WTC11 (cell line): ENCODE data around the gene OR1M1. TPM values are rescaled to one million over a fixed set of nuclear protein-coding genes. Genes with fewer than 3 reads are reported as not detected.

ENCODE experiments used
- ATAC-seq: fragments of 200-7000 bp; cut with Tn5 transposase; 2 replicates; pipeline ENCODE4 v1.10.0; 2021; ENCODE audit warnings: mild to moderate bottlenecking, moderate library complexity
- CTCF ChIA-PET: fragments of 300-600 bp; sonication (Branson Sonifier 250); formaldehyde crosslinking; loops from one replicate; lab custom pipeline; 2021; ENCODE audit warnings: antibody characterized with exemption; lab: Charles Lee
- POLR2A ChIA-PET: fragments of 350-600 bp; sonication (Branson Sonifier 250); formaldehyde crosslinking; loops from one replicate; lab custom pipeline; 2021; ENCODE audit warnings: antibody characterized with exemption; lab: Charles Lee
- DNase-seq: peaks from one replicate; pipeline ENCODE4 v3.0.0; 2021; ENCODE audit warnings: low spot score
- H3K27ac Mint-ChIP-seq: 2 replicates; pipeline ENCODE4 v1.8.0; 2021; ENCODE audit warnings: mixed read lengths
- H3K27me3 Mint-ChIP-seq: 2 replicates; pipeline ENCODE4 v1.8.0; 2021; ENCODE audit warnings: low read depth, mild to moderate bottlenecking, moderate library complexity, mixed read lengths
- H3K36me3 Mint-ChIP-seq: 2 replicates; pipeline ENCODE4 v1.8.0; 2021; ENCODE audit warnings: mixed read lengths
- H3K4me1 Mint-ChIP-seq: 2 replicates; pipeline ENCODE4 v1.8.0; 2022; ENCODE audit warnings: mixed read lengths
- H3K4me3 Mint-ChIP-seq: 2 replicates; pipeline ENCODE4 v1.8.0; 2021; ENCODE audit warnings: mild to moderate bottlenecking, moderate library complexity, mixed read lengths
- H3K9me3 Mint-ChIP-seq: 2 replicates; pipeline ENCODE4 v1.8.0; 2021; ENCODE audit warnings: mixed read lengths
- EMX1 ChIP-seq: fragments of 250-450 bp; sonication (Bioruptor Pico); IDR thresholded peaks from 2 replicates; pipeline ENCODE4 v1.8.0; 2021; ENCODE audit warnings: mild to moderate bottlenecking
- FOXP1 ChIP-seq: sonication (generic); formaldehyde crosslinking; IDR thresholded peaks from 2 replicates; pipeline ENCODE4 v1.8.0; 2022; ENCODE audit warnings: missing genetic modification reagents, mild to moderate bottlenecking, moderate library complexity, borderline replicate concordance
- GABPB1 ChIP-seq: sonication (generic); formaldehyde crosslinking; IDR thresholded peaks from 2 replicates; pipeline ENCODE4 v1.8.1; 2023; ENCODE audit warnings: mild to moderate bottlenecking, missing genetic modification reagents
- GTF2I ChIP-seq: fragments of 250-450 bp; sonication (Bioruptor Pico); conservative IDR thresholded peaks from 2 replicates; pipeline ENCODE4 v1.4.0; 2021; ENCODE audit warnings: mild to moderate bottlenecking
- JAZF1 ChIP-seq: fragments of 250-450 bp; sonication (Bioruptor Pico); IDR thresholded peaks from 2 replicates; pipeline ENCODE4 v1.9.0; 2021; ENCODE audit warnings: moderate library complexity, mild to moderate bottlenecking, inconsistent platforms
- MYBL2 ChIP-seq: sonication (generic); formaldehyde crosslinking; IDR thresholded peaks from 2 replicates; pipeline ENCODE4 v1.8.1; 2023; ENCODE audit warnings: mild to moderate bottlenecking, moderate library complexity, missing genetic modification reagents
- SMAD4 ChIP-seq: sonication (generic); formaldehyde crosslinking; IDR thresholded peaks from 2 replicates; pipeline ENCODE4 v1.8.0; 2022; ENCODE audit warnings: mild to moderate bottlenecking, missing genetic modification reagents
- SP1 ChIP-seq: sonication (generic); formaldehyde crosslinking; conservative IDR thresholded peaks from 2 replicates; pipeline ENCODE4 v1.8.1; 2022; ENCODE audit warnings: missing genetic modification reagents
- TCF7 ChIP-seq: sonication (generic); formaldehyde crosslinking; IDR thresholded peaks from 2 replicates; pipeline ENCODE4 v1.8.0; 2022; ENCODE audit warnings: mild to moderate bottlenecking, low read depth, missing genetic modification reagents, moderate library complexity
- ZNF317 ChIP-seq: sonication (generic); formaldehyde crosslinking; IDR thresholded peaks from 2 replicates; pipeline ENCODE4 v1.8.1; 2023; ENCODE audit warnings: low read depth, mild to moderate bottlenecking, moderate library complexity, missing genetic modification reagents, borderline replicate concordance
- ZNF396 ChIP-seq: fragments of 250-450 bp; sonication (Bioruptor Pico); IDR thresholded peaks from 2 replicates; pipeline ENCODE4 v1.8.0; 2021; ENCODE audit warnings: mild to moderate bottlenecking, moderate library complexity, borderline replicate concordance
- ZNF423 ChIP-seq: fragments of 250-450 bp; sonication (Bioruptor Pico); IDR thresholded peaks from 2 replicates; pipeline ENCODE4 v2.1.2; 2022; ENCODE audit warnings: mild to moderate bottlenecking, moderate library complexity
- total RNA-seq: library from RNA; stranded (reverse); gene quantifications from 3 replicates; pipeline ENCODE4 v1.2.3, GENCODE V29; 2021
- TF ChIP-seq, protein P1 (sequence below): sonication (generic); formaldehyde crosslinking; IDR thresholded peaks from 2 replicates; pipeline ENCODE4 v1.8.1; 2023; ENCODE audit warnings: mild to moderate bottlenecking, missing genetic modification reagents
- TF ChIP-seq, protein P2 (sequence below): sonication (generic); formaldehyde crosslinking; IDR thresholded peaks from 2 replicates; pipeline ENCODE4 v1.8.0; 2022; ENCODE audit warnings: mild to moderate bottlenecking, missing genetic modification reagents
- TF ChIP-seq, protein P3 (sequence below): sonication (generic); formaldehyde crosslinking; IDR thresholded peaks from 2 replicates; pipeline ENCODE4 v1.8.1; 2022; ENCODE audit warnings: mild to moderate bottlenecking, moderate library complexity, missing genetic modification reagents
- TF ChIP-seq, protein P4 (sequence below): sonication (generic); formaldehyde crosslinking; IDR thresholded peaks from 2 replicates; pipeline ENCODE4 v1.8.1; 2022; ENCODE audit warnings: missing genetic modification reagents, borderline replicate concordance
- TF ChIP-seq, protein P5 (sequence below): sonication (generic); formaldehyde crosslinking; IDR thresholded peaks from 2 replicates; pipeline ENCODE4 v1.8.0; 2022; ENCODE audit warnings: mild to moderate bottlenecking, missing genetic modification reagents
- TF ChIP-seq, protein P6 (sequence below): sonication (generic); formaldehyde crosslinking; IDR thresholded peaks from 2 replicates; pipeline ENCODE4 v1.8.1; 2023; ENCODE audit warnings: mild to moderate bottlenecking, missing genetic modification reagents, moderate library complexity
- TF ChIP-seq, protein P7 (sequence below): fragments of 250-450 bp; sonication (Bioruptor Pico); conservative IDR thresholded peaks from 2 replicates; pipeline ENCODE4 v1.9.0; 2021; ENCODE audit warnings: mild to moderate bottlenecking

OR1M1 gene
- total RNA-seq, 1 experiment from 2014 or later = not detected

DNA sequence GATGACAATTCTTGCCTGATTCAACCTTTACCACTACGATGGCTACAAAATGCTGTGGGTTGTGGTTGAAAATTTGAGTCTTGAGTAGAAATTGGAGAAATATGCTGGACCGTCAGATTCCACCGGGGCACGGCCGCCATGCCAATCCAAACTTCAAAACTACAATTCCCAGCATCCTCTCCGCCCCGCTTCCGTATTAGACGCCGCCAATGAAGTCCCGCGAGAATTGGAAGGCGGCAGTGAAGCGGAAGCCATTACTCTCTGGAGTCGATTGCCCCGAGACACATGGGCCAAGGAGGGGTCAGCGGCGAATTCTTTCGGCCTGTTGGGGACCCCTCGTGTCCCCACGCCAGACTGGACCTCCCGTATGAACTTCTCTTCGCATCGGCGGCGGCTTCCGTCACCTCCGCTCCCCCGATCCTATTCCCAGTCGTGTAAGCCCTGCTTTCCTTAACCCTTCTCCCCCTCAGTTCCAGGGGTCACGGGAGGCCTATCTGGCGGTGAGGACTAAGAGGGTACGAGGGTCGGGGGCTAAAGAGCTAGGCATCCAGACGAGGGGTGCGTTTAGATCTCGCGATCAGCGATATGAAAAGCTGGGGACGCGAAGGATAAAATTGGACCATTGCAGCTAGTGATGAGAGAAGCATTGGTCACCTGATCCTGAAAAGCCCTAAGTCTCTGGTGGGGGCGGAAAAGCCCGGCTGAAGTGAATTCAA is 53.5 kb downstream of the OR1M1 start, which contains the start of gene ZNF317:
ZNF317 (plus strand) TSS at position 239 of the 716 bp plus-strand sequence. CDS start 15,620 bp downstream, outside the sequence.
- no peaks in the 10 kb centered on the region for H3K27me3 Mint-ChIP-seq
- H3K4me3 Mint-ChIP-seq = peak within 1 kb of the TSS; percentile 99
- TF ChIP-seq JAZF1 (no peak), ZNF396 (no peak), GTF2I (CRISPR knock-in tag) (no peak), ZNF423 (CRISPR knock-in tag) (no peak), EMX1 (CRISPR knock-in tag) (no peak), FOXP1 (CRISPR knock-in tag) (peak; percentile 54; the same call in 1 of the 2 replicates), GABPB1 (CRISPR knock-in tag) (0 out of 2 replicates have a peak, but pooled peaks have one; percentile 55), SP1 (CRISPR knock-in tag) (peak; percentile 67), TCF7 (CRISPR knock-in tag) (no peak), MYBL2 (CRISPR knock-in tag) (no peak), SMAD4 (CRISPR knock-in tag) (no peak)
- TF ChIP-seq, protein P1, sequence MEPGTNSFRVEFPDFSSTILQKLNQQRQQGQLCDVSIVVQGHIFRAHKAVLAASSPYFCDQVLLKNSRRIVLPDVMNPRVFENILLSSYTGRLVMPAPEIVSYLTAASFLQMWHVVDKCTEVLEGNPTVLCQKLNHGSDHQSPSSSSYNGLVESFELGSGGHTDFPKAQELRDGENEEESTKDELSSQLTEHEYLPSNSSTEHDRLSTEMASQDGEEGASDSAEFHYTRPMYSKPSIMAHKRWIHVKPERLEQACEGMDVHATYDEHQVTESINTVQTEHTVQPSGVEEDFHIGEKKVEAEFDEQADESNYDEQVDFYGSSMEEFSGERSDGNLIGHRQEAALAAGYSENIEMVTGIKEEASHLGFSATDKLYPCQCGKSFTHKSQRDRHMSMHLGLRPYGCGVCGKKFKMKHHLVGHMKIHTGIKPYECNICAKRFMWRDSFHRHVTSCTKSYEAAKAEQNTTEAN = 0 out of 2 replicates have a peak, but pooled peaks have one; percentile 55
- TF ChIP-seq, protein P2, sequence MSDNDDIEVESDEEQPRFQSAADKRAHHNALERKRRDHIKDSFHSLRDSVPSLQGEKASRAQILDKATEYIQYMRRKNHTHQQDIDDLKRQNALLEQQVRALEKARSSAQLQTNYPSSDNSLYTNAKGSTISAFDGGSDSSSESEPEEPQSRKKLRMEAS (CRISPR knock-in tag) = peak; percentile 71
- TF ChIP-seq, protein P3, sequence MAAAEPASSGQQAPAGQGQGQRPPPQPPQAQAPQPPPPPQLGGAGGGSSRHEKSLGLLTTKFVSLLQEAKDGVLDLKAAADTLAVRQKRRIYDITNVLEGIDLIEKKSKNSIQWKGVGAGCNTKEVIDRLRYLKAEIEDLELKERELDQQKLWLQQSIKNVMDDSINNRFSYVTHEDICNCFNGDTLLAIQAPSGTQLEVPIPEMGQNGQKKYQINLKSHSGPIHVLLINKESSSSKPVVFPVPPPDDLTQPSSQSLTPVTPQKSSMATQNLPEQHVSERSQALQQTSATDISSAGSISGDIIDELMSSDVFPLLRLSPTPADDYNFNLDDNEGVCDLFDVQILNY = no peak
- TF ChIP-seq, protein P4, sequence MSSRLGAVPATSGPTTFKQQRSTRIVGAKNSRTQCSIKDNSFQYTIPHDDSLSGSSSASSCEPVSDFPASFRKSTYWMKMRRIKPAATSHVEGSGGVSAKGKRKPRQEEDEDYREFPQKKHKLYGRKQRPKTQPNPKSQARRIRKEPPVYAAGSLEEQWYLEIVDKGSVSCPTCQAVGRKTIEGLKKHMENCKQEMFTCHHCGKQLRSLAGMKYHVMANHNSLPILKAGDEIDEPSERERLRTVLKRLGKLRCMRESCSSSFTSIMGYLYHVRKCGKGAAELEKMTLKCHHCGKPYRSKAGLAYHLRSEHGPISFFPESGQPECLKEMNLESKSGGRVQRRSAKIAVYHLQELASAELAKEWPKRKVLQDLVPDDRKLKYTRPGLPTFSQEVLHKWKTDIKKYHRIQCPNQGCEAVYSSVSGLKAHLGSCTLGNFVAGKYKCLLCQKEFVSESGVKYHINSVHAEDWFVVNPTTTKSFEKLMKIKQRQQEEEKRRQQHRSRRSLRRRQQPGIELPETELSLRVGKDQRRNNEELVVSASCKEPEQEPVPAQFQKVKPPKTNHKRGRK = peak; percentile 42; the same call in 1 of the 2 replicates
- TF ChIP-seq, protein P5, sequence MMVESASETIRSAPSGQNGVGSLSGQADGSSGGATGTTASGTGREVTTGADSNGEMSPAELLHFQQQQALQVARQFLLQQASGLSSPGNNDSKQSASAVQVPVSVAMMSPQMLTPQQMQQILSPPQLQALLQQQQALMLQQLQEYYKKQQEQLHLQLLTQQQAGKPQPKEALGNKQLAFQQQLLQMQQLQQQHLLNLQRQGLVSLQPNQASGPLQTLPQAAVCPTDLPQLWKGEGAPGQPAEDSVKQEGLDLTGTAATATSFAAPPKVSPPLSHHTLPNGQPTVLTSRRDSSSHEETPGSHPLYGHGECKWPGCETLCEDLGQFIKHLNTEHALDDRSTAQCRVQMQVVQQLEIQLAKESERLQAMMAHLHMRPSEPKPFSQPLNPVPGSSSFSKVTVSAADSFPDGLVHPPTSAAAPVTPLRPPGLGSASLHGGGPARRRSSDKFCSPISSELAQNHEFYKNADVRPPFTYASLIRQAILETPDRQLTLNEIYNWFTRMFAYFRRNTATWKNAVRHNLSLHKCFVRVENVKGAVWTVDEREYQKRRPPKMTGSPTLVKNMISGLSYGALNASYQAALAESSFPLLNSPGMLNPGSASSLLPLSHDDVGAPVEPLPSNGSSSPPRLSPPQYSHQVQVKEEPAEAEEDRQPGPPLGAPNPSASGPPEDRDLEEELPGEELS (CRISPR knock-in tag) = no peak
- TF ChIP-seq, protein P6, sequence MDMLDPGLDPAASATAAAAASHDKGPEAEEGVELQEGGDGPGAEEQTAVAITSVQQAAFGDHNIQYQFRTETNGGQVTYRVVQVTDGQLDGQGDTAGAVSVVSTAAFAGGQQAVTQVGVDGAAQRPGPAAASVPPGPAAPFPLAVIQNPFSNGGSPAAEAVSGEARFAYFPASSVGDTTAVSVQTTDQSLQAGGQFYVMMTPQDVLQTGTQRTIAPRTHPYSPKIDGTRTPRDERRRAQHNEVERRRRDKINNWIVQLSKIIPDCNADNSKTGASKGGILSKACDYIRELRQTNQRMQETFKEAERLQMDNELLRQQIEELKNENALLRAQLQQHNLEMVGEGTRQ (CRISPR knock-in tag) = peak; percentile 51; the same call in 1 of the 2 replicates
- peaks cover 24% of the 10 kb centered on the region for H3K4me1 Mint-ChIP-seq
- CTCF ChIA-PET = interaction anchor here (0.5 kb wide), 2 partner anchors 65 to 868 kb away, joined by 4 read pairs; no protein-coding TSS in a partner anchor
- peak; percentile 91 for ATAC-seq
- H3K9me3 Mint-ChIP-seq = peaks cover 22% of the 10 kb centered on the region
- DNase-seq = peak; percentile 87
- peak within 1 kb of the TSS; percentile 97 for H3K27ac Mint-ChIP-seq
- POLR2A ChIA-PET = no interaction called here
- peaks cover 27% of the 10 kb centered on the region for H3K36me3 Mint-ChIP-seq

DNA sequence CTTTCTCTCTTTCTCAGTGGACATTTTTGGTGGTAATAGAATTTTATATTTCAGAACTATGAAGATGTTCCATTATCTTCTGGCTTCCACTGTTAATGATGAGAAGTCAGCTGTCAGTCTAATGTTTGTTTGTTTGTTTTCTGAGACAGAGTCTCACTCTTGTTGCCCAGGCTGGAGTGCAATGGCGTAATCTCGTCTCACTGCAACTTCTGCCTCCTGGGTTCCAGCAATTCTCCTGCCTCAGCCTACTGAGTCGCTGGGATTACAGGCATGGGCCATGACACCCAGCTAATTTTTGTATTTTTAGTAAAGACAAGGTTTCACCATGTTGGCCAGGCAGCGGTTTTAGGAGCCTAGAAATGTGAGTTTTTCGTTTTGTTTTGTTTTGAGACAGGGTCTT is 58.1 kb downstream of the OR1M1 start:
- ChIA-PET CTCF (no interaction called here), POLR2A (no interaction called here)
- DNase-seq = no peak
- TF ChIP-seq, protein P7, sequence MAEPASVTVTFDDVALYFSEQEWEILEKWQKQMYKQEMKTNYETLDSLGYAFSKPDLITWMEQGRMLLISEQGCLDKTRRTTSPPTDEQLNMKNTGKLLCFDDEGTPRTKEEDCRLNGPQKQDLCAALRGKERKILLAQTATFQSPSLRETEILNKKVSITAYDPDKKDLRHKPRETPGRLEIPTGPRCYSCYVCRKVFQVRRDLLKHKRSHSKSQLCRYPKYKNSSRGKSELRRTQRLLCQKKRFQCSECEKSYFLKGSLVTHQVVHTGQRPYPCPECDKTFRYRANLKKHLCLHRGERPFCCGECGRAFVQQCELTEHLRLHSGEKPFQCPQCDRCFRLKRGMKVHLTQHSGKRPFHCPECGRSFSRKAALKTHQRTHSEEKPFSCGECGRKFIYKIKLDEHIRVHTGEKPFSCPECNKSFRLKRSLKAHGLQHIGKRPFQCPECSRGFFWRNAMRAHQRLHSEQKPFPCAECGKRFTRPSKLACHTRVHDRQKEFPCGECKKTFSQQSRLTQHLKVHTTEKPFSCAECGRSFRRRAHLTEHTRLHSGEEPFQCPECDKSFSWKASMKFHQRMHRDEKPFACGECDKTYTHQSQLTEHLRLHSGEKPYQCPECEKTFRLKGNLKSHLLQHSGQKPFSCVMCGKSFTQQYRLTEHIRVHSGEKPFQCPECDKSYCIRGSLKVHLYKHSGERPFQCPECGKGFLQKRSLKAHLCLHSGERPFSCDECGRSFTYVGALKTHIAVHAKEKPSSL (CRISPR knock-in tag) = no peak
- TF ChIP-seq ZNF317 = peak; percentile 99
- no peak for ATAC-seq
- H3K36me3 Mint-ChIP-seq = peaks cover 65% of the 10 kb centered on the region
- peaks cover 48% of the 10 kb centered on the region for H3K9me3 Mint-ChIP-seq
- H3K4me1 Mint-ChIP-seq = peaks cover 24% of the 10 kb centered on the region
- H3K27me3 Mint-ChIP-seq = no peaks in the 10 kb centered on the region; the same call in 1 of the 2 replicates
- no peak overlapping the region for H3K4me3 Mint-ChIP-seq
- no peak overlapping the region for H3K27ac Mint-ChIP-seq
